ENCODE measurements around the gene HOXA11.

HOXA11 gene

DNA sequence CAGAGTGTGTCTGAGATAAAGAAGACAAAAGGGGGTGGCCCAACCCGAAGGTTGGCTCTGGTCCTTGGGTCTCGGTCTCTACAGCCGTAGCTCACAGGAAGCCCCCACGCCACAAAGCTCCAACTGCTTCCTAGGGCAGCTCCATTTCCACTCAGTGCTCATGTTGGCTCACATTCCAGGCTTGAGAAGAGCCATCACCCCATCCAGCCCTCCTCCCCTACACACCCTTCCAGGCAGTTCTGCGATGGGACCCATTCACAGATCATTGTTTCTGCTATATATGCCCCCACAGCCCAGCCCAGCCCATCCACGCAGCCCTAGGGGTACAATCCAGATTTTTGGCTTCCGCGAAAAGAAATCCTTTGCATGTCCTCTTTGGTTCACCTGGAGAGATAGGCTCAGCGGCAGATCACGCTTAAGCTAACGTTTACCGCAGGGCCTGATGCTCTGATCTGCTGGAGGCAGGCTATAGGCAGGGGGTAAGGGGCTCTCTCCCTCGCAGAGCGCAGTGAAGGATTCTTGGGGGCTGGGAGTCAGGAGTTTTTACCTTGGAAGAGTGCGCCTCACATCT is 6.2 kb upstream of the HOXA11 start:
- Histone ChIP-seq H3F3A (ENCODE audit: insufficient read depth, low read length) (no peaks in the 10 kb centered on the region), H3K79me2 (ENCODE audit: insufficient read depth, low read length) (no peaks in the 10 kb centered on the region), H3K9ac (ENCODE audit: low read length) (no peak overlapping the region), H4K20me1 (ENCODE audit: insufficient read depth, low read length) (no peaks in the 10 kb centered on the region), H3K4me2 (ENCODE audit: low read length) (no peak overlapping the region), H2AFZ (ENCODE audit: low read length) (no peak overlapping the region), H3K27me3 (ENCODE audit: insufficient read depth, low read length) (peaks cover 6% of the 10 kb centered on the region; the same call in 1 of the 2 replicates), H3K9me2 (ENCODE audit: low read depth, low read length) (no peaks in the 10 kb centered on the region), H3K4me1 (ENCODE audit: insufficient read depth, low read length, severe bottlenecking) (peaks cover 7% of the 10 kb centered on the region), H3K27ac (ENCODE audit: low read depth, low read length, poor library complexity, severe bottlenecking) (no peak overlapping the region), H3K9me3 (ENCODE audit: low read length) (no peaks in the 10 kb centered on the region), H3K36me3 (ENCODE audit: insufficient read depth, low read length) (no peaks in the 10 kb centered on the region), H3K4me3 (ENCODE audit: low read depth, low read length, poor library complexity, severe bottlenecking) (no peak overlapping the region)
- TF ChIP-seq EZH2 (IDR thresholded peaks at IDR 0.05; ENCODE audit: borderline replicate concordance, low read length): no peak
- no peak for TF ChIP-seq CTCF (IDR thresholded peaks at IDR 0.05; ENCODE audit: low read length)

GRCh38 chr7:27189997-27190748 is 5.1 kb upstream of the HOXA11 start:
- Histone ChIP-seq H2AFZ (ENCODE audit: low read length) (no peak overlapping the region), H3K4me2 (ENCODE audit: low read length) (no peak overlapping the region), H3K36me3 (ENCODE audit: insufficient read depth, low read length) (no peaks in the 10 kb centered on the region), H3K27me3 (ENCODE audit: insufficient read depth, low read length) (peaks cover 16% of the 10 kb centered on the region), H3K79me2 (ENCODE audit: insufficient read depth, low read length) (no peaks in the 10 kb centered on the region), H3K9me2 (ENCODE audit: low read depth, low read length) (no peaks in the 10 kb centered on the region), H3K4me3 (ENCODE audit: low read depth, low read length, poor library complexity, severe bottlenecking) (no peak overlapping the region), H3K9me3 (ENCODE audit: low read length) (no peaks in the 10 kb centered on the region), H3F3A (ENCODE audit: insufficient read depth, low read length) (no peaks in the 10 kb centered on the region), H3K9ac (ENCODE audit: low read length) (no peak overlapping the region), H3K4me1 (ENCODE audit: insufficient read depth, low read length, severe bottlenecking) (peaks cover 7% of the 10 kb centered on the region), H3K27ac (ENCODE audit: low read depth, low read length, poor library complexity, severe bottlenecking) (no peak overlapping the region), H4K20me1 (ENCODE audit: insufficient read depth, low read length) (no peaks in the 10 kb centered on the region)
- TF ChIP-seq CTCF (IDR thresholded peaks at IDR 0.05; ENCODE audit: low read length): no peak
- no peak for TF ChIP-seq EZH2 (IDR thresholded peaks at IDR 0.05; ENCODE audit: borderline replicate concordance, low read length)

DNA sequence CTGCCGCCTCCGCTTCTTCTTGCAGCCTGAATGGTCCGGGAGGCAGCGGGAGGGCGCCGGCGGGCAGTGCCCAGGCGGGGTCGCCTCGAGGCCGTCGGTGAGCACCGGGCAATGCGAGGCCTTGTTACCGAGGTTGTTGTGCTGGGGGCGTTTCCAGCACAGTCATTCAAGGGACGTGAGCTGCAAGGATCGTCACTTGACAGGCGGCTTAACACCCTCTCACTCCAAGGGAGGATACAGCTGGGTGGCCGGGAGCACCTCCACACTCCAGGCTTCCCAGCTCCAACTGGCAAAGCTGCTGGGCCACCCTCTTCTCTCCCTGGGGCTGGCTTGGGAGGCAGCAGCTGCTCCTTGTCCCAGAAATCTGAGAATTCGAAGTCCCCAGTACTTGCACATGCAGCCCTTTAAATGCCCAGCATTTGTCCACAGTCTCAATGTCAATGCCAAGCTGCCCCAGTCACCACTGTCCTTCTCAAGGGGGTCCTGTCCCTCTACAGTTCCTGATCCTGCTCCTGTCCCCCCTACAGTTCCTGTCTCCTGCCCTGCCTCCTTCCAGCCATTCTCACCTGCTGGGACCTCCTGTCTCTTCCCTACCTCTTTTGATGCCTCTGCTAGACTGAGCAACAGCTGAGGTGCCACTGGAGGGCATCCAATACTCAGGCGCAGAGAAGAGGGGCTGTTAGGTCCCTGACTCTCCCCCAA is 4.4 kb upstream of the HOXA11 start:
- Histone ChIP-seq H3K4me3 (ENCODE audit: low read depth, low read length, poor library complexity, severe bottlenecking) (no peak overlapping the region), H3K4me1 (ENCODE audit: insufficient read depth, low read length, severe bottlenecking) (peaks cover 12% of the 10 kb centered on the region), H3F3A (ENCODE audit: insufficient read depth, low read length) (no peaks in the 10 kb centered on the region), H3K4me2 (ENCODE audit: low read length) (no peak overlapping the region), H3K27ac (ENCODE audit: low read depth, low read length, poor library complexity, severe bottlenecking) (no peak overlapping the region), H3K27me3 (ENCODE audit: insufficient read depth, low read length) (peaks cover 22% of the 10 kb centered on the region), H4K20me1 (ENCODE audit: insufficient read depth, low read length) (no peaks in the 10 kb centered on the region), H3K36me3 (ENCODE audit: insufficient read depth, low read length) (no peaks in the 10 kb centered on the region), H3K9me3 (ENCODE audit: low read length) (no peaks in the 10 kb centered on the region), H2AFZ (ENCODE audit: low read length) (no peak overlapping the region), H3K9ac (ENCODE audit: low read length) (no peak overlapping the region), H3K79me2 (ENCODE audit: insufficient read depth, low read length) (no peaks in the 10 kb centered on the region), H3K9me2 (ENCODE audit: low read depth, low read length) (no peaks in the 10 kb centered on the region)
- TF ChIP-seq CTCF (IDR thresholded peaks at IDR 0.05; ENCODE audit: low read length) (no peak), EZH2 (IDR thresholded peaks at IDR 0.05; ENCODE audit: borderline replicate concordance, low read length) (no peak)

Data from OCI-LY1 (cell line).